ENCODE results near the gene LBR.

DNA sequence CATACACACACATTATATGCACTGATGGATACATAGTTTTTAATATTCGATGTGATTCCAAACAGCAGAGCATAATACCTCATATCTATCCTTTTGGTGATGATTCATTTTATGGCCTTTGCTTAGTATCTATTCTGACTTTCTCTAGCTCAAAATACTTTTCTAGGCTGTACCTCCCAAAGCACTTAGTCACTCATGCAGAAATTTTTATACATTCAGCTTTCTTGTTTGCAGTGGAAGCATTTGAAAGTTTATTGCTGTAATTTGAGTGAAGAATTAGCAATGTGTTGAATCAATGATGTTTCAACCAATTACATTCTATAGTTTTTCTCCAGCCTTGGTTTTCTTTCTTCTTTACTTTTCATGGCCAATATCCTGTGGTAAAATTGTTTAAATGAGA lies 66.7 kb downstream of the LBR start:
- TF ChIP-seq, protein P1, sequence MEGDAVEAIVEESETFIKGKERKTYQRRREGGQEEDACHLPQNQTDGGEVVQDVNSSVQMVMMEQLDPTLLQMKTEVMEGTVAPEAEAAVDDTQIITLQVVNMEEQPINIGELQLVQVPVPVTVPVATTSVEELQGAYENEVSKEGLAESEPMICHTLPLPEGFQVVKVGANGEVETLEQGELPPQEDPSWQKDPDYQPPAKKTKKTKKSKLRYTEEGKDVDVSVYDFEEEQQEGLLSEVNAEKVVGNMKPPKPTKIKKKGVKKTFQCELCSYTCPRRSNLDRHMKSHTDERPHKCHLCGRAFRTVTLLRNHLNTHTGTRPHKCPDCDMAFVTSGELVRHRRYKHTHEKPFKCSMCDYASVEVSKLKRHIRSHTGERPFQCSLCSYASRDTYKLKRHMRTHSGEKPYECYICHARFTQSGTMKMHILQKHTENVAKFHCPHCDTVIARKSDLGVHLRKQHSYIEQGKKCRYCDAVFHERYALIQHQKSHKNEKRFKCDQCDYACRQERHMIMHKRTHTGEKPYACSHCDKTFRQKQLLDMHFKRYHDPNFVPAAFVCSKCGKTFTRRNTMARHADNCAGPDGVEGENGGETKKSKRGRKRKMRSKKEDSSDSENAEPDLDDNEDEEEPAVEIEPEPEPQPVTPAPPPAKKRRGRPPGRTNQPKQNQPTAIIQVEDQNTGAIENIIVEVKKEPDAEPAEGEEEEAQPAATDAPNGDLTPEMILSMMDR (tag by site-specific recombination; IDR thresholded peaks at IDR 0.05): no peak
- TF ChIP-seq MZF1 (tag by site-specific recombination; IDR thresholded peaks at IDR 0.05; ENCODE audit: borderline replicate concordance) (no peak), ZNF48 (tag by site-specific recombination; IDR thresholded peaks at IDR 0.05) (no peak), BCL11A (tag by site-specific recombination; IDR thresholded peaks at IDR 0.05; ENCODE audit: low read depth) (no peak)

All from HEK293 (cell line).